SHP77 treated with DMSO at 0.1 percent for 48 hours (cell line): ENCODE results near the gene LRP3.

Experiments
- DNase-seq: peaks from one replicate; lab custom pipeline; 2025; lab: John Stamatoyannopoulos, UW

The LRP3 gene

DNA sequence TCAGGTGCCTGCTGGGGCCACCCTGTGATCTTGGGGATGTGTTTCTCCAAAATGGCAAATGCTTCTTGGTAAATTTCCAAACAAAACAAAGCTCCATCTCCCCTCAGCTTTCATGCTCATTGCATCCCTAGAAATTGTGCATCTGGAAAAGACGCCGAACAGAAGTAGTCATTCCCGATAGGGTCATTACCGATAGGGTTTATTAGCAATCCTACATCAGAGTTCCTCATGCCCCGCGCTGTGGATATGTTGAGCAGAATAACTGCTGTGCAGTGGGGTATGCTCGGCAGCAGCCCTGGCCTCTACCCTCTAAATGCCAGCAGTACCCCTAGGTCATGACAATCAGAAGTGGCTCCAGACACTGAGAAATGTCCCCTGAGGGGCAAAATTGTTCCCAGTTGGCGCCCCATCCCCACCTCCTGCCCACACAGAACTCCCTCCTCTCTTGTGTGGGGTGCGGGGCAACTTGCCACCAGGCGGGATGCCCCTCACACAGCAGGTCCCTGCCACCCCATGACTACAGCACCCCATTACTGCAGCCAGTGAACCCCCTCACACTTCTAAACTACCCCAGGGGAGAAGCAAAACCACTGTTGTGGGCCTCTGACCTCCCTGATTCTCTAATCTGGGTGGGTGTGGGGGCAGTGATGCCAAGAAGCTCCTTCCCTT is 44.5 kb downstream of the LRP3 start:
- DNase-seq: no peak

GRCh38 chr19:33239223-33239975 is 45.3 kb downstream of the LRP3 start:
- DNase-seq: no peak

GRCh38 chr19:33240181-33240771 is 46.1 kb downstream of the LRP3 start:
- DNase-seq: no peak

DNA sequence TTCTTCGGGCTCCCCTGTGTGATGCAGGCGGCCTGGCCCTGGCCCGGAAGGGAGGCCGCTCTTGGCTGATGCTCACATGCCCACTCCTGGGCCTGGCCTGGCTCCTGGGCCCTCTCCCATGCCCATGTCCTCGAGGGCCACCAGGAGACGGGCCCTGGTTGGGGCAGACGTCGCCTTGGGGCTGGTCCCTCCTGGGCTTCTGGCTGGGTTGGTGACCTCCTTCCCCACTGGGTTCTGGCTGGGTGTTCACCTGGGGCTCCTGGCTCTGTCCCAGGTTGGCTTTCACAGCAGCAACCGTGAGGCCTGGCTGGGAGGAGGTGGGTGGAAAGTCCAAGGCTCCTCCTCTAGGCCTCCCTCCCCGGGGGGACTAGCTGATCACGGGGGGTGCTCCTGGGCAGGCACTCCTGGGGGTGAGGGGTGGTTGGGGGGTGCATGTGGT is 47.0 kb downstream of the LRP3 start:
- DNase-seq: no peak

GRCh38 chr19:33241530-33242101 is 47.5 kb downstream of the LRP3 start:
- no peak for DNase-seq

DNA sequence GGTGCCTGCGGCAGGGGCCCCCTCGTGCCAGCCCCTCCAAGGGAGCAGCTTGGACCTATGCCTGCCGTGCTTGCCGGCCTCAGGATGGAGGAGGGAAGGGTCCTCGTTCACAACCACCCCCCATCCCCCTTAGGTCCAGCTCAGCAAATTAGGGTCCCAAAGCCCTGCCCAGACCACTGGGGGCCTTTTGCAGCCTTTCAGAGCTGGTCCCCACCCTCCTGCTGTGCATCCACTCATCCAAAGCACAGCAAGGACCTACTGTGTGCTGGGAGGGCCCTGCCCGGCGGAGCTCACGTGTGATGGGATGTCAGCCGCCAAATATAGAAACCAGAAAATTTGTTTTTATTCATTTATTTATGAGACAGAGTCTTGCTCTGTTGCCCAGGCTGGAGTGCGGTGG is 48.0 kb downstream of the LRP3 start:
- DNase-seq: no peak

- DNase-seq: no peak
Measured at GRCh38 chr19:33242911-33243310, 48.8 kb downstream of the LRP3 start.

DNA sequence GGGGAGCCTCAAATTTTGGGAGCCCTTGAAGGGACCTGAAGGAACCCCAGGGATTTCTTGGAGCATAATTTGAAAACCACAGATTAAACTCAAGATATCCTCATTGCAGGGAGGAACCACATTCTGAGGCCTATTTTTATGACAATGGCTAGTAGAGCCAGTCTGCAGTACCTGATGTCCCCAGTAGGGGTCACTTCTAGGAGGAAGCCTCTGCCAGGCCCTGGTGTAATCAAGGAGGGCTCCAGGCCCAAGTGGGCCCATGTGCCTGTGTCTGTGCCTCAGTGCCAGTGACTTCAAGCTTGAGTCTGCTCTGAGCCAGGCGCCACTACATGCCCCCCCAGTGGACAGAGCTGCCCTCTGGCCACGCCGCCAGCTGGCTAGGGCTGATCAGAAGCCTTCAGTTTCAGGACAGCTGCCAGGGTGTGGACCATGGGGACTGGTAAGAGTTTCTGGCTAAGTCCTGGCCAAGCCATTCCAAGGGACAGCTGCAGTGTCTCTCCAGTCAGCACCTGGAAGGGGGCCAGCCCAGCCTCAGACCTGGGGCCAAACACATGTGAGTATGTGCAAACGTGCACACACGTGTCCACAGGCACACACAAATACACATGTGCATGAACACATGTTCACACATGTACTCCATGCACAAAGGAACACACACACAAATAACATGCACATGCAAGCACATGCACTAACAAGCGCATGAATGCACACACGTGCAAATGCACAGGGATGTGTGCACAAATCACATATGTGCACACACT is 52.0 kb downstream of the LRP3 start:
- no peak for DNase-seq

DNA sequence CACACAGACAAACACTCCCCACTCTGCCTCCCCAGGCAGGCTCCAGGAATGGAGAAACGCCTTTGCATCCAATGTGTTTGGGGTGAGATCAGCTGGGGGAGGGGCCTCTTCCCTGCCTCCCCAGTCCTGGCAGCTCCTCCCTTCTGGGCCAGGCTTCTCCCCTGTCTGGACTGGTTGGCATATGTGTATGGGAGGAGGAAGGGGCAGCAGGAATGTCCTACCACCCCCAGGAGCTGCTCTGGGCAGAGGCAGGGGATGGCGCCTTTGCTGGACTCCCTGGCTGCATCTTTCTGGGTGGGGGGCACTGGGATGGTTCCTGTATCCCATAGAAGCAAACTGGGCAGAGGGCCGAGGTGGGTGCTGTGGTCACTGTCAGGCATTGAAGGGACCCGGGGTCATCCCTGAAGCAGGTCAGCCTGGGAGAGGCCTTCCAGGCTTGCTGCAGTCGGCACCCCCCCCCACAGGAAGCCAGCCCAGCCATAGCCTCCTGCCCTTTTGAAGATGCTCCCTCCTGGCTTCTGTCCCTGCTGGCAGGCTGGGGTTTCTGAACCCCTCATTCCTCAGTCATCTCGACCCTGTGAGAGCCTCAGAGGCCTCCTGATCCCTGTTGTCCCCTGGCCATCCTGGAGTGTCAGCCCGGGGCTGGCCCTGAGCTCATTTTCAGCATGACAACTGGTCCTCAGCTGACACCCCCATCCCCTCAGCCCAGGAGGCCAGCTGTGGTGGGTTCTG is 52.7 kb downstream of the LRP3 start:
- no peak for DNase-seq

- DNase-seq: no peak
Measured at GRCh38 chr19:33247441-33247819, 53.3 kb downstream of the LRP3 start.

GRCh38 chr19:33248104-33248503 is 54.0 kb downstream of the LRP3 start:
- no peak for DNase-seq

- no peak for DNase-seq
Measured at GRCh38 chr19:33248553-33248953, 54.4 kb downstream of the LRP3 start.

DNA sequence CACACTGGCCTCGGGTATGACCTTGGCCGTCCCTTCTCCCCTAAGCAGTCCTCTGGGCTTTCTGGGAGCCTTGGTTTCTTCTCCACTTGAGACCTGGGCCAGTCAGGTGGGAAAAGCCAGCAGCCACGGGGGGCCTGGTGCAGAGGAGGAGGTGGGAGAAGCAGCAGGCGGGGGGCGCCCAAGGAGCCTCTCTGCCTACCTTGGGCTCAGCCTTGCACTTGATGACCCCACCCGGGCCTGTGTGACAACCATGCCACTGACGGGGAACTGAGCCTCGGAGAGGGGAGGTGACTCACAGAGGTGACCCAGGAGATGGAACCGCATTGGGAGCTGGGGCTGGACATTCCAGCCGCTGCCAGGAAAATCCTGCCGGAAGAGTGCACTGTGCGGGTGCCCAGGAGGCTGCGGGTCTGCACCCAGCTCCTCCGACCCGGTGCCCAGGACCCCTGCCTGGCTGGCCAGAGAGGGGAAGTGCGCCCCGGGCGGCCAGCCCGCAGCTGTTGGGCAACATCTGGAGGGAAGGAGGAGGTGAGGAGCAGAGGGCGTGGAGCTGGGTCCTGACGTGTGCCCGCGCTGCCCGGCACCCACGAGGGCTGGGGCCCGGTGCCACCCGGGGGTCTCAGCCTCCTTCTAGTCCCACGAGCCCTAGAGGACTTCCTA is 55.0 kb downstream of the LRP3 start:
- DNase-seq: no peak

DNA sequence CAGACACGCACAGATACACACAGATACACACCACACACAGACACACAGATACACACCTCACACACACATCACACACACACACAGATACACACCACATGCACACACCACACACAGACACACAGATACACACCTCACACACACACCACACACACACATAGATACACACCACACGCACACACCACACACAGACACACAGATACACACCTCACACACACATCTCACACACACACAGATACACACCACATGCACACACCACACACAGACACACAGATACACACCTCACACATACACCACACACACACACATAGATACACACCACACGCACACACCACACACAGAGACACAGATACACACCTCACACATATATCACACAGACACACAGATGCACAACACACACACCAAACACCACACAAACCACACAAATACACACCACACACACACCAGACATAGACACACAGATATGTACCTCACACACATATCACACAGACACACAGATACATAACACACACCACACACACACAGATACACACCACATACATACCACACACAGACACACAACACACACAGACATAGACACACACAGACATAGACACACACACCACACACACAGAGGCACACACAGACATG is 55.7 kb downstream of the LRP3 start:
- DNase-seq: no peak

GRCh38 chr19:33250500-33250899 is 56.4 kb downstream of the LRP3 start:
- DNase-seq: no peak

DNA sequence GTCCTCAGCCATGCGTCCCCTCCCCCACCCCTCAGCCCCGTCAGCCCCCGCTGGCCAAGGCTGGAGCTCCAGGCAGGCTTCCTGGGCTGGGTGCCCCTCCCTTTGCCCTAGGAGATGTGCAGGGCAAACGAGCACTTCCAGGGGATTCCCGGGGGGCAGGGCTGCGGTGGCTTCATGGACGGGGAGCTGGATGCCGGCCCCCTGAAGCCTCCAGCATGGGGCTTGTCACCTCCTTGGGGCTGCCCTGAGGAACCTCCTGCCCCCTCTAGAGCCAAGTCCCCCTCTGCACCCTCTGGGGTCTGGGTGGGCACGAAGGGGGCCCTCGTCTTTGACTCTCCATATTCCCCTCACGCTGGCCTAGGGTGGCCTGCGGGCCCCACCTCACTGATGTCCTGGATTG is 56.9 kb downstream of the LRP3 start:
- no peak for DNase-seq

DNA sequence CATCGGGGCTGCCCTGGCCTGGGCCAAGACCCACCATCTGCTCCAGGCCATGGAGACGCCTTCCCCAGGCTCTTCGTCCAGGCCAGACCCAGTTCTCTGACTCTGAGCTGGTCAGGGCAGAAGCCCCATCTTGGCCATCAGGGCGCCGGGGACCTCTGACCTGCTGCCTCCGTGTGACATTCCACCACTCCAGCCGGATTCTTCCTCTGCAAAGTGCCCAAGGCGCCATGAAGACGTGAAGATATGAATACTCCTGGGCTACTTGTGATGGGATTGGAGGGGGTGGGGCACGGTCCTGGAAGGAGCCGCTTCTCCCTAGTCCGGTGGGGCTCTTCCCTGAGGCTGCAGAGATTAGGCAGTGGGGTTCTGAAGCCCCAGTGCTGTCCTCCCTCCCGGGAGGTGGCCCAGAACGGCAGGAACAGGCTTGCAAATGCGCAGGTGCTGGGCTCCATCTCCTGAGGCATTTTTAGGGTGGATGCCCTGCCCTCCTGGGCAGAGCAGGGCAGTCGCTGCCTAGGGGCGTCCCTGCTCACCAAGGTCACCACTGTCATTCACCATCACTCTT is 57.5 kb downstream of the LRP3 start:
- no peak for DNase-seq

DNA sequence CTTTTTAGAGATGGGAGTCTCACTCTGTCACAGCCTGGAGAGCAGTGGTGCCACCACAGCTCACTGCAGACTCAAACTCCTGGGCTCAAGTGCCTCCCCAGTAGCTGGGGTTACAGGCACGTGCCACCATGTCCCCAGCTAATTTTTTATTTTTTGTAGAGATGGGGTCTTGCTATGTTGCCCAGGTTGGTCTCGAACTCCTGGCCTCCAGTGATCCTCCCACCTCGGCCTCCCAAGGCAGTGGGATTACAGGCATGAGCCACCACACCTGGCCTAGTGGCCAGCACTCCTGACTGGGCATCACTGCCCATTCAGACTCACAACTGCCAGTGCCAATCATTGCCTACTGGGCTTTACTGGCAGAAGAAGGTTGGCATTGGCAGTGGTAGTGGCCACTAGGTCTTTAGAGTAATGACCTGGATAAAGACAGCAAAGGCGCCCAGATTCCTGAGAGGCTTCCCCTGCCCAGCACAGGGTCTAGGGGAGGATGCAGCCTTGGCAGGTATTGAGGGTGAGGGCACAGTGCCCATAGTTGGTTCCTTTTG is 58.4 kb downstream of the LRP3 start:
- no peak for DNase-seq

GRCh38 chr19:33252971-33253370 is 58.8 kb downstream of the LRP3 start:
- DNase-seq: no peak

- no peak for DNase-seq
Measured at GRCh38 chr19:33254245-33254824, 60.2 kb downstream of the LRP3 start.
